GM12874 (cell line): ENCODE data around the gene ZNF773.
"Not testable (repeated sequence)": the region's sequence is repeated elsewhere in the genome, so short reads cannot be mapped to it uniquely, and the experiment has no call there.

Source experiments
- CTCF ChIP-seq: IDR thresholded peaks from 2 replicates; pipeline ENCODE4 v1.5.1; 2011; ENCODE audit warnings: low read depth, mild to moderate bottlenecking, control low read depth, low read length, moderate library complexity; ENCODE audit not compliant: insufficient read depth

ZNF773 gene

GRCh38 chr19:57499680-57500395 lies at the start of gene ZNF773:
TSS of gene ZNF773 (plus strand) at chr19:57499938. CDS start at chr19:57500081, 143 bp downstream.
- not testable (repeated sequence) for TF ChIP-seq CTCF

- no peak for TF ChIP-seq CTCF
These were observed 47.4 kb upstream of the ZNF773 start for GRCh38 chr19:57452307-57452706.

- TF ChIP-seq CTCF, result peak; percentile 41; the same call in 1 of the 2 replicates
These were observed 33.9 kb upstream of the ZNF773 start for GRCh38 chr19:57465680-57466381.

- no peak for TF ChIP-seq CTCF
These were observed 33.2 kb upstream of the ZNF773 start for GRCh38 chr19:57466489-57466888.

- TF ChIP-seq CTCF, result no peak
These were observed 26.1 kb upstream of the ZNF773 start for GRCh38 chr19:57473646-57474045.

- TF ChIP-seq CTCF, result peak; percentile 70
These were observed 22.3 kb upstream of the ZNF773 start, which contains the start of gene ZNF772 for GRCh38 chr19:57477191-57478008. TSS of gene ZNF772 (minus strand) at chr19:57477566. CDS start at chr19:57477309, 257 bp downstream.
